ES-I3 (cell line): ENCODE data around the gene ITGB8.

Experiments
- H3K36me3 ChIP-seq: 2 replicates; pipeline ENCODE4 v1.6.1; 2013; ENCODE audit warnings: mild to moderate bottlenecking, low read length, control low read depth, moderate library complexity; ENCODE audit not compliant: insufficient read depth
- H3K4me1 ChIP-seq: 2 replicates; pipeline ENCODE4 v1.6.1; 2013; ENCODE audit warnings: mild to moderate bottlenecking, control low read depth, low read length; ENCODE audit not compliant: insufficient read depth
- H3K9ac ChIP-seq: 2 replicates; pipeline ENCODE4 v1.6.1; 2013; ENCODE audit warnings: low read depth, mild to moderate bottlenecking, low read length, moderate library complexity
- H3K9me3 ChIP-seq: 2 replicates; pipeline ENCODE4 v1.6.1; 2013; ENCODE audit warnings: mild to moderate bottlenecking, low read length, moderate library complexity; ENCODE audit not compliant: control insufficient read depth, insufficient read depth

ITGB8 gene

DNA sequence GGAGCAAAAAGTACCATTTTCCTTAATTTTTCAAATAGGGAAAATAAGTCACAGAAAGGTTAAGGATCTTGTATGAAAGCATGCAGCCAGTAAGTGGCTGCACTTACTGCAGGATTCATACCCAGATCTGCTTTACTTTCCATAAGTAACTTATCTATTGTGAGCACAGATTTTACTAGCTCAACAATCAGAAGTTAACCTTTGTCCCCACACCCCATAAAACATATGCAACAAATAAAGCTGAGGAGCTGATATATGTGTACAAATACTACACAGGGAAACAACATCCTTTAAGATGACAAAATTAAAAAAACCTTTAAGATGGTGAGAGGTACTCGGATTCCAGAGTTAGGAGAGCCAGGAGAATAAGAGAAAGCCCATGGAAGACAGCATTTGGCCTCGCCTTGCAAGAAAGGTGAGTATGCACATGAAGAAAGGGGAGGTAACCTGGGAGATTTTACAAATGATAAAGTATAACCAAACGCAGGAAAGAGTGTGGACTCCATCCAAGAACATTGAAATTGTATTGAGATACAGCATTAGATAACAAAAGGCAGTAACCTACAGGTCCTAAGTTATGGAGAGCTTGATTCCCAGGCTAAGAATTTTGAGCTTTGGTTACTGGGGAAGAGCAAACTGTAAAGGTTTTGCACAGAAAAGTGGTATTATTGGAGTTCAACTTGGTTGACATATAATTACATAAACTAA, 87.1 kb downstream of the ITGB8 start:
- H3K4me1 ChIP-seq = no peaks in the 10 kb centered on the region
- H3K9ac ChIP-seq = no peak overlapping the region
- no peaks in the 10 kb centered on the region for H3K36me3 ChIP-seq
- no peaks in the 10 kb centered on the region; the same call in 1 of the 2 replicates for H3K9me3 ChIP-seq

- no peaks in the 10 kb centered on the region for H3K9me3 ChIP-seq
- H3K36me3 ChIP-seq = no peaks in the 10 kb centered on the region
- H3K4me1 ChIP-seq = no peaks in the 10 kb centered on the region
- no peak overlapping the region for H3K9ac ChIP-seq
These were observed 93.8 kb downstream of the ITGB8 start for GRCh38 chr7:20424500-20424899.

- Histone ChIP-seq H3K4me1 (no peaks in the 10 kb centered on the region), H3K36me3 (no peaks in the 10 kb centered on the region), H3K9ac (no peak overlapping the region), H3K9me3 (no peaks in the 10 kb centered on the region)
These were observed 100.0 kb downstream of the ITGB8 start for GRCh38 chr7:20430664-20431063.

- H3K9ac ChIP-seq = no peak overlapping the region
- no peaks in the 10 kb centered on the region for H3K9me3 ChIP-seq
- no peaks in the 10 kb centered on the region for H3K4me1 ChIP-seq
- H3K36me3 ChIP-seq = no peaks in the 10 kb centered on the region
These were observed 100.4 kb downstream of the ITGB8 start for GRCh38 chr7:20431146-20431545.

GRCh38 chr7:20432071-20432470, 101.4 kb downstream of the ITGB8 start:
- no peaks in the 10 kb centered on the region for H3K36me3 ChIP-seq
- no peak overlapping the region for H3K9ac ChIP-seq
- H3K9me3 ChIP-seq = no peaks in the 10 kb centered on the region
- no peaks in the 10 kb centered on the region for H3K4me1 ChIP-seq

DNA sequence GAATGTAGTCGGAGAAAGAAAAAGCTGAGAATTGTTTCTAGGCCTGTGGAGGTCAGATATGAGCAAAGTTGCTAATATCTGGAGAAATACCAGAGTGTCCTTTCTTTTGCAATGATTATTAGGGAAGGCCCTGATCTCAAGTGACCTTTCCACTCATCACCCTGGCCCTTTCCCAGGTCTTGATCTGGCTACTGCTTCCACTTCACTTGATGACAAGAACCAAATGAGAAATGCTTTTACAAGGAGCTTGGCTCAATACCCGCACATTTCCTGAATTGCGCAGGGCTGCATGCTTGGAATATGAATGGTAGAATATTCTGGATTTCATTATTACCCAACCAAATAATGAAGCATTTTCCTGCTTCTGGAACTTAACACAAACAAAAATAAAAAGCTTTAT, 104.6 kb downstream of the ITGB8 start:
- H3K9me3 ChIP-seq = no peaks in the 10 kb centered on the region
- no peaks in the 10 kb centered on the region for H3K4me1 ChIP-seq
- no peak overlapping the region for H3K9ac ChIP-seq
- no peaks in the 10 kb centered on the region for H3K36me3 ChIP-seq

DNA sequence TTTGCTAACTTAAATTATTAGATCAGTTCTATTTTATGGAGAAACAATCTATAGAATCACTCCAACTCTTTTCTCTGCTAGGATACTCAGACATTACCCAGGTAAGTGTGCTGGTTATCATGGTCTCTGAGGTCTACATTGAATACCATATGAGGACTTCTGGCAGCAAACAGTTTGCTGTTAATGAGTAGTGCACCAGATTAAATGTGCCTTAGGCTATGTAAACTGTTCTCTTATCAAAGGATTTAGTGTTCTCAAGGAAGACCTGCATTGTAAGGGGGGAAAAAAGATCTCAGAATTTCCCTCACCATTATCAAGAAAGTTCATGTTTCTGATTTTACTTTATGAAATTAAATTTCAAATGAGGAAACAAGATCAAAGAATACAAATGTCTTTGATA, 107.5 kb downstream of the ITGB8 start:
- Histone ChIP-seq H3K4me1 (no peaks in the 10 kb centered on the region), H3K9me3 (no peaks in the 10 kb centered on the region), H3K36me3 (no peaks in the 10 kb centered on the region), H3K9ac (no peak overlapping the region)

GRCh38 chr7:20438694-20439376, 108.1 kb downstream of the ITGB8 start:
- Histone ChIP-seq H3K4me1 (no peaks in the 10 kb centered on the region), H3K36me3 (no peaks in the 10 kb centered on the region), H3K9me3 (no peaks in the 10 kb centered on the region), H3K9ac (no peak overlapping the region)

DNA sequence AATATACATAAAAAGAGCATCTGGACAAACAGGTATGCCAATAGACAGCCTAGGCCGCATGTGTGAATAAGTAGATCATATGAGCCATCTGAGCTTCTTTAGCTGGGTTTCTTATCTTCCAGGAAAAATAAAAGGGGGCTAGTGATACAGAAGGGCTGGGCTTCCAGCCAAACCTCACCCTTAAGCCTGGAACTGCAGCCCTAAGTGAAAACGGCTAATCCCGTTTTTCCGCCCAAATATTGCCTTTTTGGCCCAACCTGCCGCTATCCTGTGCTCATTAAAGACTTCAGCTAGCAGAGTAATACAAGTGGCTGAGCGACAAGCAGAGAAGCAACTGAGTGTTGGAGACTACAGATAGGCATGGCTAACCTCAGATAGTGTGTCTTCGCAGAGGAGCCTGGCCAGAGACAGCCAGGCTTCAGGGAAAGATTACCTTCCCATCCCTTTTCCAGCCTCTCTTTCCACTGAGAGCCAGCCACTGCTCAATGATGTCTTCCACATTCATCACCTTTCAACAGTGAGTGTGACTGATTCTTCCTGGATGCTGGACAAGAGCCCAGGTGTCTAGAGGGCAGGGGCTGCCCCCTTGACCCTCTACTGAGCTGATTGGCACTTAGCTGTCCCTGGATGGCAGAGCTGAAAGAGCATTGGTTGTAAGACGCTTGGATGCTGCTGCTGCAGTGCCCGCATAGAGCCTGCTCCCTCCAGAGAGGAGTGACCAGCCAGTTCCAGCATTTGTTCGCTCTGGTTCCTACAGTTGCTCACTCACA, 108.9 kb downstream of the ITGB8 start:
- no peaks in the 10 kb centered on the region for H3K4me1 ChIP-seq
- H3K9me3 ChIP-seq = no peaks in the 10 kb centered on the region
- H3K9ac ChIP-seq = no peak overlapping the region
- H3K36me3 ChIP-seq = no peaks in the 10 kb centered on the region

DNA sequence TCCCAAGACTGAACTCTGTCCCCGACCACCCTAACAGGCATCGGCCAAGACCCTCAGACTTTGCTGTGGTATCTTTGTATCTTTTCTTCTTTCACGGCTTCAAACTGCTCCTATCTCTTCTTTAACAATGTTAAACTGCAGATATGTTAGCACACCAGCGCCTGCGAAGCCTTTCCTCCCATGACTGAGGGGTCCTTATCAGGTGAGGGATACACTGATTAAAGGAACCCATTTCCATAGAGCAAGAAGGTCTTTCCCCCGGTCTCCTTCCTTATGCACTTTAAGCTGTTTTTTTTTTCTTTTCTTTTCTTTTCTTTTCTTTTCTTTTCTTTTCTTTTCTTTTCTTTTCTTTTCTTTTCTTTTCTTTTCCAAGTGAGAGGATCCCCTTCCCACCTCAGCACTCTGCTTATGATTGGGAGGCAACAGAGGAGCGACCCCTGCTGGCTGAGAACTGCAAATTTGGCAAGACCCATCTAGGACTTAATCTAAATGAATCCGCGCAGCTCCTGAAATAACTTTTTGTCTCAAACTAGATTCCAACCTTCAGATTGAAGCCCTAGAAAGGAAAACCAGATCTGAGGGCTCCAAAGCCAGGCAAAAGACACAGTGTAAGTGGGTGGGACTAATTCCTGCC, 109.9 kb downstream of the ITGB8 start:
- H3K36me3 ChIP-seq = no peaks in the 10 kb centered on the region
- no peaks in the 10 kb centered on the region for H3K4me1 ChIP-seq
- H3K9me3 ChIP-seq = no peaks in the 10 kb centered on the region
- H3K9ac ChIP-seq = no peak overlapping the region

- Histone ChIP-seq H3K9me3 (no peaks in the 10 kb centered on the region), H3K9ac (no peak overlapping the region), H3K4me1 (no peaks in the 10 kb centered on the region), H3K36me3 (no peaks in the 10 kb centered on the region)
These were observed 110.6 kb downstream of the ITGB8 start for GRCh38 chr7:20441346-20441745.

GRCh38 chr7:20441991-20442441, 111.3 kb downstream of the ITGB8 start:
- H3K9ac ChIP-seq = no peak overlapping the region
- H3K4me1 ChIP-seq = no peaks in the 10 kb centered on the region

GRCh38 chr7:20442951-20443350, 112.3 kb downstream of the ITGB8 start:
- H3K9me3 ChIP-seq = no peaks in the 10 kb centered on the region
- H3K36me3 ChIP-seq = no peaks in the 10 kb centered on the region
- no peaks in the 10 kb centered on the region for H3K4me1 ChIP-seq
- no peak overlapping the region for H3K9ac ChIP-seq

More at GRCh38 chr7:20441991-20442441, 111.3 kb downstream of the ITGB8 start:
- Histone ChIP-seq H3K36me3 (no peaks in the 10 kb centered on the region), H3K9me3 (no peaks in the 10 kb centered on the region)

- Histone ChIP-seq H3K9ac (no peak overlapping the region), H3K36me3 (no peaks in the 10 kb centered on the region), H3K4me1 (no peaks in the 10 kb centered on the region), H3K9me3 (no peaks in the 10 kb centered on the region)
These were observed 113.5 kb downstream of the ITGB8 start for GRCh38 chr7:20444030-20444800.
